GM23338 (cell line): Measurements from ENCODE around the gene RHCG. TPM values are rescaled to one million over a fixed set of nuclear protein-coding genes. Genes with fewer than 3 reads are reported as not detected.

Experiments used
- ATAC-seq: fragments of 200-7000 bp; cut with Tn5 transposase; 3 replicates; pipeline ENCODE4 v1.9.1; 2020
- DNase-seq: peaks from one replicate; pipeline ENCODE4 v3.0.0-alpha.2; 2015; ENCODE audit warnings: low spot score
- H2AFZ ChIP-seq: fragments of 200-600 bp; sonication (generic); 2 replicates; pipeline ENCODE4 v1.8.0; 2016; ENCODE audit warnings: antibody characterized with exemption, mild to moderate bottlenecking, moderate library complexity
- H3F3A ChIP-seq: fragments of 200-600 bp; sonication (generic); replicated peaks from 2 replicates; pipeline ENCODE4 v1.8.0; 2017; ENCODE audit warnings: antibody characterized with exemption, mixed run types, low read depth
- H3K27ac ChIP-seq: fragments of 200-600 bp; sonication (generic); 2 replicates; pipeline ENCODE4 v1.6.1; 2016; ENCODE audit warnings: low read depth
- H3K27me3 ChIP-seq: fragments of 200-600 bp; sonication (generic); 2 replicates; pipeline ENCODE4 v1.8.0; 2016; ENCODE audit warnings: mild to moderate bottlenecking, mixed run types, moderate library complexity; ENCODE audit not compliant: insufficient read depth
- H3K36me3 ChIP-seq: fragments of 200-600 bp; sonication (generic); 2 replicates; pipeline ENCODE4 v1.8.0; 2016; ENCODE audit warnings: mild to moderate bottlenecking; ENCODE audit not compliant: insufficient read depth
- H3K4me1 ChIP-seq: fragments of 200-600 bp; sonication (generic); 2 replicates; pipeline ENCODE4 v1.8.0; 2016; ENCODE audit warnings: mild to moderate bottlenecking, moderate library complexity; ENCODE audit not compliant: insufficient read depth
- H3K4me2 ChIP-seq: fragments of 200-600 bp; sonication (generic); 2 replicates; pipeline ENCODE4 v1.7.1; 2017; ENCODE audit warnings: mixed run types
- H3K4me3 ChIP-seq: fragments of 200-600 bp; sonication (generic); 2 replicates; pipeline ENCODE4 v1.6.1; 2016; ENCODE audit warnings: mixed run types
- H3K79me2 ChIP-seq: fragments of 200-600 bp; sonication (generic); replicated peaks from 2 replicates; pipeline ENCODE4 v1.8.0; 2017; ENCODE audit warnings: mild to moderate bottlenecking; ENCODE audit not compliant: insufficient read depth
- H3K9me2 ChIP-seq: fragments of 200-600 bp; sonication (generic); 2 replicates; pipeline ENCODE4 v1.8.0; 2017; ENCODE audit not compliant: insufficient read depth
- H4K20me1 ChIP-seq: fragments of 200-600 bp; sonication (generic); replicated peaks from 2 replicates; pipeline ENCODE4 v1.8.0; 2017; ENCODE audit warnings: mild to moderate bottlenecking; ENCODE audit not compliant: insufficient read depth
- H3K27ac Mint-ChIP-seq: 2 replicates; pipeline ENCODE4 v1.8.0; 2020; ENCODE audit warnings: inconsistent platforms, mild to moderate bottlenecking, moderate library complexity, mixed read lengths
- H3K27me3 Mint-ChIP-seq: 3 replicates; pipeline ENCODE4 v1.8.0; 2022; ENCODE audit warnings: low read depth, mild to moderate bottlenecking, moderate library complexity, mixed read lengths, inconsistent platforms; ENCODE audit not compliant: insufficient read depth, poor library complexity
- H3K36me3 Mint-ChIP-seq: 3 replicates; pipeline ENCODE4 v1.8.0; 2021; ENCODE audit warnings: low read depth, mild to moderate bottlenecking, inconsistent platforms, moderate library complexity, mixed read lengths
- H3K4me1 Mint-ChIP-seq: 3 replicates; pipeline ENCODE4 v1.8.0; 2020; ENCODE audit warnings: mild to moderate bottlenecking, inconsistent platforms, mixed read lengths
- H3K4me3 Mint-ChIP-seq: 3 replicates; pipeline ENCODE4 v1.8.0; 2021; ENCODE audit warnings: moderate library complexity, mild to moderate bottlenecking, inconsistent platforms, mixed read lengths
- H3K9me3 Mint-ChIP-seq: 3 replicates; pipeline ENCODE4 v1.8.0; 2020; ENCODE audit warnings: moderate library complexity, mild to moderate bottlenecking, inconsistent platforms, mixed read lengths
- CREB1 ChIP-seq: fragments of 250-450 bp; sonication (Bioruptor Pico); IDR thresholded peaks from 2 replicates; pipeline ENCODE4 v1.5.0; 2020; ENCODE audit warnings: low read depth, mild to moderate bottlenecking, moderate library complexity
- EZH2 ChIP-seq: fragments of 200-600 bp; sonication (generic); IDR thresholded peaks from one replicate; pipeline ENCODE4 v1.8.0; 2017; ENCODE audit warnings: antibody characterized with exemption, mild to moderate bottlenecking, low read depth; ENCODE audit not compliant: unreplicated experiment
- EZH2phosphoT487 ChIP-seq: fragments of 200-600 bp; sonication (generic); IDR thresholded peaks from one replicate; pipeline ENCODE4 v1.8.1; 2018; ENCODE audit warnings: antibody characterized with exemption; ENCODE audit not compliant: unreplicated experiment
- JUNB ChIP-seq: IDR thresholded peaks from one replicate; pipeline ENCODE4 v1.6.1; 2016; ENCODE audit warnings: antibody characterized with exemption; ENCODE audit not compliant: unreplicated experiment
- NANOG ChIP-seq: IDR thresholded peaks from 2 replicates; pipeline ENCODE4 v1.6.1; 2016; ENCODE audit warnings: antibody characterized with exemption, borderline replicate concordance
- POLR2AphosphoS5 ChIP-seq: IDR thresholded peaks from 2 replicates; pipeline ENCODE4 v1.6.1; 2016; ENCODE audit warnings: antibody characterized with exemption, low read depth
- REST ChIP-seq: IDR thresholded peaks from one replicate; pipeline ENCODE4 v1.6.1; 2018; ENCODE audit warnings: antibody characterized with exemption; ENCODE audit not compliant: unreplicated experiment
- STAT1 ChIP-seq: IDR thresholded peaks from one replicate; pipeline ENCODE4 v1.6.1; 2016; ENCODE audit warnings: antibody characterized with exemption; ENCODE audit not compliant: unreplicated experiment
- ZNF114 ChIP-seq: fragments of 250-450 bp; sonication (Bioruptor Pico); IDR thresholded peaks from 2 replicates; pipeline ENCODE4 v1.5.0; 2020; ENCODE audit warnings: mild to moderate bottlenecking, moderate library complexity
- ZNF331 ChIP-seq: fragments of 250-450 bp; sonication (Bioruptor Pico); IDR thresholded peaks from 2 replicates; pipeline ENCODE4 v1.5.0; 2020; ENCODE audit warnings: low read depth, mild to moderate bottlenecking, moderate library complexity
- ZNF462 ChIP-seq: fragments of 250-450 bp; sonication (Bioruptor Pico); IDR thresholded peaks from 2 replicates; pipeline ENCODE4 v1.5.0; 2020; ENCODE audit warnings: mild to moderate bottlenecking, moderate library complexity
- polyA plus RNA-seq: library from polyadenylated mRNA; unstranded; fragments of >200 nt; fragmentation: Nextera tagmentation; extraction: Ambion mirVana; gene quantifications from 2 replicates; pipeline ENCODE4 v1.2.1, GENCODE V29; 2016
- total RNA-seq: library from RNA; depleted of rRNA; stranded (reverse); fragments of >200 nt; shearing (Covaris generic); gene quantifications from 2 replicates; pipeline ENCODE4 v1.2.3, GENCODE V29; 2014
- TF ChIP-seq, protein P1 (sequence below): IDR thresholded peaks from 2 replicates; pipeline ENCODE4 v1.6.1; 2016; ENCODE audit warnings: antibody characterized with exemption
- TF ChIP-seq, protein P2 (sequence below), 2 experiments: fragments of 200-600 bp in 1 of 2; sonication (generic) in 1 of 2; conservative IDR thresholded peaks; 2 replicates each; pipeline versions ENCODE4 v1.5.1 to v1.6.1; 2016 to 2017; ENCODE audit warnings: antibody characterized with exemption in 2 of 2, low read depth in 2 of 2, mild to moderate bottlenecking in 2 of 2, moderate library complexity in 1 of 2

Gene RHCG
- total and polyA plus RNA-seq, 2 experiments from 2014 or later, result 0.21 to 0.63 TPM

- no peak for DNase-seq
- Histone ChIP-seq H3K27ac (no peak overlapping the region), H3K9me2 (0 out of 2 replicates have a peak, but pooled peaks cover 5% of the 10 kb centered on the region), H3K4me3 (no peak overlapping the region), H4K20me1 (no peaks in the 10 kb centered on the region), H3K27me3 (no peaks in the 10 kb centered on the region), H3K36me3 (no peaks in the 10 kb centered on the region), H3K79me2 (no peaks in the 10 kb centered on the region), H3F3A (no peaks in the 10 kb centered on the region), H3K4me2 (no peak overlapping the region), H3K4me1 (no peaks in the 10 kb centered on the region), H2AFZ (peak overlapping the region; percentile 52; the same call in 1 of the 2 replicates)
- H3K4me1 Mint-ChIP-seq, result no peaks in the 10 kb centered on the region
- no peak overlapping the region for H3K27ac Mint-ChIP-seq
- H3K27me3 Mint-ChIP-seq, result peaks cover 2% of the 10 kb centered on the region
- H3K4me3 Mint-ChIP-seq, result no peak overlapping the region
- H3K36me3 Mint-ChIP-seq, result no peaks in the 10 kb centered on the region
- H3K9me3 Mint-ChIP-seq, result no peaks in the 10 kb centered on the region
- no peak for ATAC-seq
- TF ChIP-seq POLR2AphosphoS5, result no peak
- no peak for TF ChIP-seq EZH2phosphoT487
- no peak for TF ChIP-seq CREB1 (CRISPR knock-in tag)
- TF ChIP-seq ZNF462, result no peak
- TF ChIP-seq ZNF331 (CRISPR knock-in tag), result no peak
- no peak for TF ChIP-seq REST
- TF ChIP-seq, protein P1, sequence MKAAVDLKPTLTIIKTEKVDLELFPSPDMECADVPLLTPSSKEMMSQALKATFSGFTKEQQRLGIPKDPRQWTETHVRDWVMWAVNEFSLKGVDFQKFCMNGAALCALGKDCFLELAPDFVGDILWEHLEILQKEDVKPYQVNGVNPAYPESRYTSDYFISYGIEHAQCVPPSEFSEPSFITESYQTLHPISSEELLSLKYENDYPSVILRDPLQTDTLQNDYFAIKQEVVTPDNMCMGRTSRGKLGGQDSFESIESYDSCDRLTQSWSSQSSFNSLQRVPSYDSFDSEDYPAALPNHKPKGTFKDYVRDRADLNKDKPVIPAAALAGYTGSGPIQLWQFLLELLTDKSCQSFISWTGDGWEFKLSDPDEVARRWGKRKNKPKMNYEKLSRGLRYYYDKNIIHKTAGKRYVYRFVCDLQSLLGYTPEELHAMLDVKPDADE, result no peak
- TF ChIP-seq, protein P2, sequence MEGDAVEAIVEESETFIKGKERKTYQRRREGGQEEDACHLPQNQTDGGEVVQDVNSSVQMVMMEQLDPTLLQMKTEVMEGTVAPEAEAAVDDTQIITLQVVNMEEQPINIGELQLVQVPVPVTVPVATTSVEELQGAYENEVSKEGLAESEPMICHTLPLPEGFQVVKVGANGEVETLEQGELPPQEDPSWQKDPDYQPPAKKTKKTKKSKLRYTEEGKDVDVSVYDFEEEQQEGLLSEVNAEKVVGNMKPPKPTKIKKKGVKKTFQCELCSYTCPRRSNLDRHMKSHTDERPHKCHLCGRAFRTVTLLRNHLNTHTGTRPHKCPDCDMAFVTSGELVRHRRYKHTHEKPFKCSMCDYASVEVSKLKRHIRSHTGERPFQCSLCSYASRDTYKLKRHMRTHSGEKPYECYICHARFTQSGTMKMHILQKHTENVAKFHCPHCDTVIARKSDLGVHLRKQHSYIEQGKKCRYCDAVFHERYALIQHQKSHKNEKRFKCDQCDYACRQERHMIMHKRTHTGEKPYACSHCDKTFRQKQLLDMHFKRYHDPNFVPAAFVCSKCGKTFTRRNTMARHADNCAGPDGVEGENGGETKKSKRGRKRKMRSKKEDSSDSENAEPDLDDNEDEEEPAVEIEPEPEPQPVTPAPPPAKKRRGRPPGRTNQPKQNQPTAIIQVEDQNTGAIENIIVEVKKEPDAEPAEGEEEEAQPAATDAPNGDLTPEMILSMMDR (conservative IDR thresholded peaks at IDR 0.05; ENCODE audit: low read depth in 2 of 2), result no peak
- no peak for TF ChIP-seq EZH2
- TF ChIP-seq NANOG, result no peak
- TF ChIP-seq JUNB, result no peak
- TF ChIP-seq ZNF114 (CRISPR knock-in tag), result no peak
- TF ChIP-seq STAT1, result no peak
Measured at GRCh38 chr15:89515477-89515876, 19.1 kb upstream of the RHCG start.
